Measurements from ENCODE around the gene NSDHL. TPM values are rescaled to one million over a fixed set of nuclear protein-coding genes. Genes with fewer than 3 reads are reported as not detected.
"Not testable (repeated sequence)": the region's sequence is repeated elsewhere in the genome, so short reads cannot be mapped to it uniquely, and the experiment has no call there.

NSDHL gene
- total RNA-seq, 1 experiment from 2014 or later = 55.1 TPM

DNA sequence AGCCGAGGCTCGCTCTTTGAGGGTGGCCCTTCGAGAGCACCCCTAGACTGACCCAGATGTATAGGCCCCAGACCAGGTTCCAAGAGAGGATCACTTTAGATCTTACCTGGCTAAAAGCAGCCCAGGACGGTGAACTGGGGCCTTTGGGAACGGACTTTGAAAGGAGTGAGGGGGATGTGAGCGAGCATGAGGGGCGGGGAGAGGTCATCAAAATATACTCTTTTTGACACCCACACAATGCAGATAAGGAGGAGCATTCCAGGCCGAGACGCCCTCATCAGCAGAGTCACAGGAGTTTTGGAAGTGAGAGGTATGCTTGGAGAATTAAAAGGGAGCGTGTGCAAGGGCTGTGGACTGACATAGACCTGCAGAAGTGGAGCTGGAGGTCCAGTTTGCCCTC, 528 bp downstream of the NSDHL start:
- Histone ChIP-seq H3K9me3 (ENCODE audit: insufficient read depth, low read depth) (no peaks in the 10 kb centered on the region; the same call in 1 of the 2 replicates), H3K27me3 (ENCODE audit: insufficient read depth, low read depth) (no peaks in the 10 kb centered on the region), H3K27ac (peak overlapping the region; percentile 31), H2AFZ (peak overlapping the region; percentile 82), H3K9me2 (ENCODE audit: insufficient read depth) (no peaks in the 10 kb centered on the region), H3K4me2 (peak overlapping the region; percentile 84), H3K79me2 (ENCODE audit: low read depth) (peaks cover 64% of the 10 kb centered on the region), H4K20me1 (ENCODE audit: insufficient read depth) (no peaks in the 10 kb centered on the region), H3K36me3 (ENCODE audit: low read depth) (peaks cover 53% of the 10 kb centered on the region; the same call in 1 of the 2 replicates), H3F3A (ENCODE audit: insufficient read depth, low read depth) (0 out of 2 replicates have a peak, but pooled peaks cover 3% of the 10 kb centered on the region), H3K4me1 (replicated peaks; ENCODE audit: insufficient read depth) (peaks cover 24% of the 10 kb centered on the region), H3K4me3 (peak overlapping the region; percentile 97)
- TF ChIP-seq, protein P1, sequence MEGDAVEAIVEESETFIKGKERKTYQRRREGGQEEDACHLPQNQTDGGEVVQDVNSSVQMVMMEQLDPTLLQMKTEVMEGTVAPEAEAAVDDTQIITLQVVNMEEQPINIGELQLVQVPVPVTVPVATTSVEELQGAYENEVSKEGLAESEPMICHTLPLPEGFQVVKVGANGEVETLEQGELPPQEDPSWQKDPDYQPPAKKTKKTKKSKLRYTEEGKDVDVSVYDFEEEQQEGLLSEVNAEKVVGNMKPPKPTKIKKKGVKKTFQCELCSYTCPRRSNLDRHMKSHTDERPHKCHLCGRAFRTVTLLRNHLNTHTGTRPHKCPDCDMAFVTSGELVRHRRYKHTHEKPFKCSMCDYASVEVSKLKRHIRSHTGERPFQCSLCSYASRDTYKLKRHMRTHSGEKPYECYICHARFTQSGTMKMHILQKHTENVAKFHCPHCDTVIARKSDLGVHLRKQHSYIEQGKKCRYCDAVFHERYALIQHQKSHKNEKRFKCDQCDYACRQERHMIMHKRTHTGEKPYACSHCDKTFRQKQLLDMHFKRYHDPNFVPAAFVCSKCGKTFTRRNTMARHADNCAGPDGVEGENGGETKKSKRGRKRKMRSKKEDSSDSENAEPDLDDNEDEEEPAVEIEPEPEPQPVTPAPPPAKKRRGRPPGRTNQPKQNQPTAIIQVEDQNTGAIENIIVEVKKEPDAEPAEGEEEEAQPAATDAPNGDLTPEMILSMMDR (conservative IDR thresholded peaks at IDR 0.05) = 0 out of 2 replicates have a peak, but pooled peaks have one; percentile 0
- TF ChIP-seq EZH2 (IDR thresholded peaks at IDR 0.05; ENCODE audit: low read depth) = no peak
- CTCF ChIA-PET = no interaction called here
- intact Hi-C loops (cut with micrococcal nuclease; ENCODE audit: unreplicated experiment) = loop anchor here (1.0 to 2.0 kb wide), 2 partner anchors 64 to 95 kb away; no protein-coding TSS in a partner anchor
- peak in 1 of 2 experiments; percentile 6 for DNase-seq
- no TSS peak for BruUV-seq (replicated peaks)
- POLR2A ChIA-PET (ENCODE audit: unreplicated experiment) = interaction anchor here (0.6 to 0.9 kb wide), 4 partner anchors 65 to 1434 kb away, joined by 3 to 8 read pairs (median 4); no protein-coding TSS in a partner anchor

DNA sequence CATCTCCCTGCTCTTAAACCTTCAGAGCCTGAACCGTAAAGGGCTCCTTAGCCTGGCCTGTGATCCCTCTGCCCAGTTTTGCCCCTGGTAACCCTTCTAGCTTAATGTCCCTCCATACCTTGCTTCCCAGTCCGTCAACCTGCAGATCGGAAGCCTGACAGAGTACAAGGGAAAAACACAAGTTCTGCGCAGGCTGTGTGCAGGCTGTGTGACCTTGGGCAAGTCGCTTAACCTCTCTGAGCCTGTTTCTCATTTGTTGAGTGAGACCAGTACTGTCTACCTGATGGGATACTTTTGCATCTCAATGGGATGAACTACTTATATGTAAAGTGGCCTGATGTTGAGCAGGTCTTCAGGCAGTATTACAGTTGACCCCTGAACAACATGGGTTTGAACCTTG, 1.7 kb downstream of the NSDHL start:
- ChIA-PET POLR2A (ENCODE audit: unreplicated experiment) (interaction anchor here (0.5 to 0.8 kb wide), 3 partner anchors 69 to 1278 kb away, joined by 4 to 5 read pairs (median 5); no protein-coding TSS in a partner anchor), CTCF (no interaction called here)
- no TSS peak for BruUV-seq (replicated peaks)
- no peaks in the 10 kb centered on the region for H3K9me2 ChIP-seq (ENCODE audit: insufficient read depth)
- peaks cover 48% of the 10 kb centered on the region; the same call in 1 of the 2 replicates for H3K36me3 ChIP-seq (ENCODE audit: low read depth)
- no peaks in the 10 kb centered on the region for H3K27me3 ChIP-seq (ENCODE audit: insufficient read depth, low read depth)
- no peak for TF ChIP-seq EZH2 (IDR thresholded peaks at IDR 0.05; ENCODE audit: low read depth)
- TF ChIP-seq, protein P1 (conservative IDR thresholded peaks at IDR 0.05) = no peak
- H4K20me1 ChIP-seq (ENCODE audit: insufficient read depth) = peaks cover 8% of the 10 kb centered on the region; the same call in 1 of the 2 replicates
- peaks cover 24% of the 10 kb centered on the region for H3K4me1 ChIP-seq (replicated peaks; ENCODE audit: insufficient read depth)
- H3K79me2 ChIP-seq (ENCODE audit: low read depth) = peaks cover 75% of the 10 kb centered on the region
- no peaks in the 10 kb centered on the region for H3F3A ChIP-seq (ENCODE audit: insufficient read depth, low read depth)
- H2AFZ ChIP-seq = no peak overlapping the region
- no peak overlapping the region for H3K27ac ChIP-seq
- no peaks in the 10 kb centered on the region; the same call in 1 of the 2 replicates for H3K9me3 ChIP-seq (ENCODE audit: insufficient read depth, low read depth)
- H3K4me2 ChIP-seq = peak overlapping the region; percentile 84
- DNase-seq = no peak
- H3K4me3 ChIP-seq = no peak overlapping the region
- intact Hi-C loops (cut with micrococcal nuclease; ENCODE audit: unreplicated experiment) = no loop called here

DNA sequence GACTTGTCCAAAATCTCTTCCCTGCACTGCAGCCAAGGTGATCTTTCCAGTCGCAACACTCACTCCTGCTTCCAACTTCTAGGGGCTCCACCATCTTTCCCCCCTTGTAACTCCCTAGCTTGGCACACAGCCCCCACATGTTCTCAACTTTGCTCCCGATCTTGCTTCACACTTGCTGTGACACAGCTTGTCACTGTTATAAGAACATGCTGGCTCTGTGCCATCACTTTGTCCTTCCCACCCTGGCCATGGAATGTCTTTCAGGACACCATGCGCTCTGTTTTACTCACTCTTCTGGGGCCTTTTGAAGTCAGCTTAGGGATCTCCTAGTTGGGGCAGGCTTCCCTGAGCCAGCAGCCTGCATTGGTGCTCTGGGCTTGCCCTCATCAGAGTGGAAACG, 2.5 kb downstream of the NSDHL start:
- intact Hi-C loops (cut with micrococcal nuclease; ENCODE audit: unreplicated experiment) = no loop called here
- peaks cover 84% of the 10 kb centered on the region for H3K79me2 ChIP-seq (ENCODE audit: low read depth)
- DNase-seq = no peak
- H3K27ac ChIP-seq = no peak overlapping the region
- no peaks in the 10 kb centered on the region for H3K27me3 ChIP-seq (ENCODE audit: insufficient read depth, low read depth)
- no peaks in the 10 kb centered on the region for H3K9me2 ChIP-seq (ENCODE audit: insufficient read depth)
- TF ChIP-seq, protein P1 (conservative IDR thresholded peaks at IDR 0.05) = no peak
- TF ChIP-seq EZH2 (IDR thresholded peaks at IDR 0.05; ENCODE audit: low read depth) = no peak
- H3K4me3 ChIP-seq = no peak overlapping the region
- CTCF ChIA-PET = interaction anchor here (0.6 kb wide), 1 partner anchor 74 kb away, joined by 3 read pairs; no protein-coding TSS in a partner anchor
- POLR2A ChIA-PET (ENCODE audit: unreplicated experiment) = interaction anchor here (0.6 to 0.8 kb wide), 2 partner anchors 68 to 1118 kb away, joined by 4 read pairs; partner anchors contain the start of gene FATE1
- peaks cover 11% of the 10 kb centered on the region; the same call in 1 of the 2 replicates for H4K20me1 ChIP-seq (ENCODE audit: insufficient read depth)
- no peak overlapping the region for H2AFZ ChIP-seq
- no peak overlapping the region for H3K4me2 ChIP-seq
- no peaks in the 10 kb centered on the region; the same call in 1 of the 2 replicates for H3K9me3 ChIP-seq (ENCODE audit: insufficient read depth, low read depth)
- H3K4me1 ChIP-seq (replicated peaks; ENCODE audit: insufficient read depth) = peaks cover 24% of the 10 kb centered on the region
- BruUV-seq (replicated peaks) = no TSS peak
- H3F3A ChIP-seq (ENCODE audit: insufficient read depth, low read depth) = no peaks in the 10 kb centered on the region
- peaks cover 39% of the 10 kb centered on the region; the same call in 1 of the 2 replicates for H3K36me3 ChIP-seq (ENCODE audit: low read depth)

DNA sequence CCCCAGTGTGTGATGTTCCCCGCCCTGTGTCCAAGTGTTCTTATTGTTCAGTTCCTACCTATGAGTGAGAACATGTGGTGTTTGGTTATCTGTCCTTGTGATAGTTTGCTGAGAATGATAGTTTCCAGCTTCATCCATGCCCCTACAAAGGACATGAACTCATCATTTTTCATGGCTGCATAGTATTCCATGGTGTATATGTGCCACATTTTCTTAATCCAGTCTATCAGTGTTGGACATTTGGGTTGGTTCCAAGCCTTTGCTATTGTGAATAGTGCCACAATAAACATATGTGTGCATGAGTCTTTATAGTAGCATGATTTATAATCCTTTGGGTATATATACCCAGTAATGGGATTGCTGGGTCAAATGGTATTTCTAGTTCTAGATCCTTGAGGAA, 4.6 kb downstream of the NSDHL start:
- Histone ChIP-seq H3K4me1 (replicated peaks; ENCODE audit: insufficient read depth) (peaks cover 16% of the 10 kb centered on the region), H3K36me3 (ENCODE audit: low read depth) (peaks cover 30% of the 10 kb centered on the region; the same call in 1 of the 2 replicates), H3K79me2 (ENCODE audit: low read depth) (peaks cover 88% of the 10 kb centered on the region), H4K20me1 (ENCODE audit: insufficient read depth) (peaks cover 20% of the 10 kb centered on the region; the same call in 1 of the 2 replicates)
- H3K4me2 ChIP-seq; BruUV-seq (replicated peaks); H3K27ac ChIP-seq; H3K4me3 ChIP-seq; H3F3A ChIP-seq (ENCODE audit: insufficient read depth, low read depth); CTCF ChIA-PET; H3K9me2 ChIP-seq (ENCODE audit: insufficient read depth); H3K9me3 ChIP-seq (ENCODE audit: insufficient read depth, low read depth); DNase-seq; H3K27me3 ChIP-seq (ENCODE audit: insufficient read depth, low read depth); intact Hi-C loops (cut with micrococcal nuclease; ENCODE audit: unreplicated experiment); POLR2A ChIA-PET (ENCODE audit: unreplicated experiment); H2AFZ ChIP-seq: not testable (repeated sequence)
